HG03575 (cell line): ENCODE measurements around the gene INO80E.

Source experiments
- ATAC-seq: cut with Tn5 transposase; IDR thresholded peaks from one replicate; pipeline ENCODE4 v1.9.1; 2021; ENCODE audit not compliant: unreplicated experiment, insufficient number of reproducible peaks, low FRiP score; ENCODE audit errors: extremely low read depth

Gene INO80E

DNA sequence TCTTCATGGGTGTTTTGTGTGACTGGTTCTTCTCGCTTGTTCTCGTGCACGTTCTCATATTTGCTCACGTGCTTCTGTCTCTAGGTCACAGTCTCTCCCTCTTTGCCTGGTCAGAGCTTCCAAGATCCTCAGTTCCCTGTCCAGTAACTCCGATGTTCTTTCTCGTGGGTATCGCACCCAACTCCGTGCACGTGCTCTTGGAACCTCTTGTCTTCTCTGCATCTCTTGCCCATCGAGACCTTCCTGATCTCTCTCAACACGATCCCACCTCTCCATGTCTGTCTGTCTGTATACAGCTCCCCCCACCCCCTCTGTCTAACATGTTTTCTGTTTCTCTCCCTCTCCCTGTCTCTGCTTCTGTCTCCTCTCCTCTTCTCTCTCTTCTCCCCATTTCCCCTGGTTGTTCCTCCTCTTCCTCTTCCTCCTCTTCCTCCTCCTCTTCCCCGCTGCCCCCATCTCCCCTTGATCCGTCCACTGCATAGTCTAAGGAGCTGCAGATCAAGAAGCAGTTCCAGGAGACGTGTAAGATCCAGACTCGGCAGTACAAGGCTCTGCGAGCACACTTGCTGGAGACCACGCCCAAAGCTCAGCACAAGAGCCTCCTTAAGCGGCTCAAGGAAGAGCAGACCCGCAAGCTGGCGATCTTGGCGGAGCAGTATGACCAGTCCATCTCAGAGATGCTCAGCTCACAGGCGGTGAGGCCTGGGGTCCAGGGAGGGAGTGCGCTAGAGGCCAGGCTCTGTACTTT, 6.8 kb upstream of the INO80E start:
- ATAC-seq: no peak

GRCh38 chr16:29990034-29990433, 6.0 kb upstream of the INO80E start:
- no peak for ATAC-seq

DNA sequence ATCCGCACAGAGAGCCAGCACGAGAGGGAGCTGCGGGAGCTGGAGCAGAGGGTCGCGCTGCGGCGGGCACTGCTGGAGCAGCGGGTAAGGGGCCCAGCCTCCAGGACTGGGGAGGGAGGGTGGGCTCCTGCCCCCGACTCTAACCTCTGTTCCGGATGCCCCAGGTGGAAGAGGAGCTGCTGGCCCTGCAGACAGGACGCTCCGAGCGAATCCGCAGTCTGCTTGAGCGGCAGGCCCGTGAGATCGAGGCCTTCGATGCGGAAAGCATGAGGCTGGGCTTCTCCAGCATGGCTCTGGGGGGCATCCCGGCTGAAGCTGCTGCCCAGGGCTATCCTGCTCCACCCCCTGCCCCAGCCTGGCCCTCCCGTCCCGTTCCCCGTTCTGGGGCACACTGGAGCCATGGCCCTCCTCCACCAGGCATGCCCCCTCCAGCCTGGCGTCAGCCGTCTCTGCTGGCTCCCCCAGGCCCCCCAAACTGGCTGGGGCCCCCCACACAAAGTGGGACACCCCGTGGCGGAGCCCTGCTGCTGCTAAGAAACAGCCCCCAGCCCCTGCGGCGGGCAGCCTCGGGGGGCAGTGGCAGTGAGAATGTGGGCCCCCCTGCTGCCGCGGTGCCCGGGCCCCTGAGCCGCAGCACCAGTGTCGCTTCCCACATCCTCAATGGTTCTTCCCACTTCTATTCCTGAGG, 5.0 kb upstream of the INO80E start:
- ATAC-seq: no peak

DNA sequence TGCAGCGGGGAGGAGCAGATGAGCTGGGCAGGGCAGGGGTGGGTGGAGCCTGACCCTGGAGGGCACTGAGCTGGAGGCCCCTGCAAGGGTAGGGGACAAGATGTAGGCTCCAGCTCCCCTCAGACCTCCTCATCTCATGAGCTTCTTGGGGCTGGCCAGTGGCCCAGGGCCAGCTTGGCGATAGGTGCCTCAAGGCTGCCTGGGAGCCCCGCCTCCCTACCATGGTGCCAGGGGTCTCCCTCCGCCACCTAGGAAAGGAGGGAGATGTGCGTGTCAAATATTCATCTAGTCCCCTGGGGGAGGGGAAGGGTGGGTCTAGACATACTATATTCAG, 4.5 kb upstream of the INO80E start:
- no peak for ATAC-seq

DNA sequence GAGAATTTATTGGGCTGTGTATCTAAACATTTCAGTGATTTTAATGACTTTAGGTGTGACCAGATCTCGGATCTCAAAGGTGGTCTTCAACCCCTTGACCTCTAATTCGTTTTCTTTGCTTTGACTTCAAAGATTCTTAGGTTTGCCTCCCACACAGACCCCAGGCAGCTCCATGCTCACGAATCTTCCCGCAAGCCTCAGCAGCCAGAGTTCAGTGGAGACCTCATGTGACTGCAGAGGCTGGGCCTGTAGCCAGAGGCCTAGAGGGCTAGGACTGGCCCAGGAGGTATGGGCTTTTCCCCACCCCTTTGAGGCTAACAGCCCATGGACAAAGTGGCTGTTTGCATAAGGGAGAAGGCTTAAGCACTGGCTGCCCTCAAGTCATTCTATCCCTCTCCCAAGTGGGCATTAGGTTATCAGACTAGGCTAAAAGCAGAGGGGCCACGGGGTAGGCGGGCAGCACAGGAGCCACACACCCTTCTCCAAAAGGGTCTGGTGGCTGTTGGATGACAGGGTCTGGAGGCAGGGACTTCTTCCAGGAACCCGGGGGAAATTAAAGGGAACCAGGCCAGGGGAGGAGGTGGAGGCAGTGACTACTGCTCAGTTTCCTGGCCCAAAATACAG, 3.6 kb upstream of the INO80E start:
- ATAC-seq: no peak

DNA sequence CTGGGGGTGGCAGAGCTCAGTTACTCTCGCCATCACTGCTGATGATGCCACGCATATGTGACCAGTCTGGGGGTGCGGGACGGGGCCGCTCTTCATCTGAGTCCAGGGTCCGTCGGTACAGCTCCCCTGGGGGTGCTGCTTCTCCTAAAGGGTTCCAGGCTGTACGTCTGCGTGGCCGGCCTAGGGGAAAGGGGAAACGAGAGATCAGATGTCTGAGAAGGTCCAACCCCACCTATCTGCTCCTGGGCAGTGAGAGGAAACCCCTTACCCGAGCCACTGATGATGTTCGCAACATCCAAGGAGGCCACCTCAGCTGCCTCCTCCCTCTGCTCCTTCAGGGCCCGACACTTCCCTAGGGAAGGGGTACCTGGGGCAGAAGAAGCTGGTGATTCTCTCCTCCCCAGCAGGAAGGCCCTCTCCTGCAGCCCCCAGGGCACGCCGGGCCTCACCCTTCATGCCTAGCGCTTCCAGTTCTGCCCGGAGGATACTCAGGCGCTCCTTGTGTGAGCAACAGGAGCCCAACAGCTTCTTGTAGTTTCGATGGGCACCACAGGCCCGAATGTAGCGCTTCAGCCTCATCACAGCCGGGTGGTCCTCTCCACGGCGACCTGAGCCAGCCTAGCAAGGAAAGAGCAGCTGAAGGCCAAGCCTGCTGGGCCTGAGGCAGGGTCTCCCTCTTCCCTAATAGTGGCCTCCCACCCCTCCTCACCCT, 2.7 kb upstream of the INO80E start:
- no peak for ATAC-seq

DNA sequence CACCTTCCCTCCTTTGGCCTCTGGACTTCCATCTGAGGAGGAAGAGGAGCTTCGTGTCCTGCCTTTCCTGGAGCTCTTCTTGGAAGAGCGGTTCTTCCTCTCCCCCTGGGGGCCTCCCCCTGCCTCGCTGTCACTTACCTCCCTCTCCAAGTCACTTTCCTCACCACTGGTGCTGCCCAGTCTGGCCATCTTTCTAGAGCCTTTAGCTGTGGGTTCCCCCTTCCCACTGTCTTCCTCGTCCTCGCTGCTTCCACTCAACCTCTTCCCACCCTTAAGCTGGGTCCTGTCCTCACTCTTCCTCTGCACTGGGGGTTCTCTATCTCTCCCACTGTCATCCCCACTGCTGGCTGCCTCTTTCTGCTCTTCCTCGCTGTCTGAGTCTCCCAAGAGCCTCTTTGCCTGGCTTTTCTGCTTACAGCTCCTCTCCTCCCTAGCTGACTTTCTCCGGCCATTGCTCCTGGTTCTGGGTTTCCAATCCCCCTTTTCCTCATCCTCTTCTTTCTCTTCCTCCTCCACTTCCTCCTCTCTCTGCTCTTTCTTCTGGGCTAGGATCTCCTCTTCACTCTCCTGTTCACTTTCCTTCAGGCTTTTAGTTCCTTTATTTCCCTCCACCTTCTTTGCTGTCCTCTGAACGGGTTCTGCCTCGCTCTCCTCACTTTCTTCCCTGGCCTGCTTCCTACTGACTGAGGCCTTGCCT, 2.0 kb upstream of the INO80E start:
- ATAC-seq: no peak

- no peak for ATAC-seq
Observed at GRCh38 chr16:29994600-29995323, 1.3 kb upstream of the INO80E start.

DNA sequence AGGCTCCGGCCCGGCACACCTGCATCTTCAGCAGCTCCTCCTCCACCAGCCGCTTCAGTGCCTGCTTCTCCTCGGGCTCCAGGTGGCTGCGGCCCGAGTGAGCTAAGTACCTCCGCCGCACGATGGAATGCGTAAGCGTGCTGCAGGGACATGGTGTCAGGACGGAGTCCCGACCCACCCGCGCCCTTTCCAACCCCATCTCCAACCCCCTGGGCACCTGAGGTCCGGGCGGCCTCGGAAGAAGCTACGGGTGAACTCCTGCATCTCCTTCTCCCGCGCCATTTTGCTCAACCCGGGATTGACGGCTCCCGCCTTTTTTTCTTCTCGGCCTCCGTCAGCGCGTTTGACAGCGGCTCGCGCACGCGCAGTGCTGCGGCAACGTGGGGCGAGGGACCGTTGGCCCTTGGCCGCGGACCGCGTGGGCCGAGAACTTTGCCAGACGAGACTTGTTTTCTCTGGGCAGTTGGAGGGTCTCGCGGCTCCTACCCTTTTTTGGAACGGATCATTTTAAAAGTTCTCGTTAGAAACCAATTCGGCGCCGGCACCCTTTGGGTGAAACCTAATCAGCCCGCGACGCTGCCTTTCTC, 624 bp upstream of the INO80E start, which contains the start of gene HIRIP3:
HIRIP3 (minus strand) TSS at position 294 of the 587 bp plus-strand sequence; CDS start at position 282, 12 bp downstream.
- ATAC-seq: no peak

- no peak for ATAC-seq
Observed at GRCh38 chr16:29996766-29997250, 767 bp downstream of the INO80E start.

DNA sequence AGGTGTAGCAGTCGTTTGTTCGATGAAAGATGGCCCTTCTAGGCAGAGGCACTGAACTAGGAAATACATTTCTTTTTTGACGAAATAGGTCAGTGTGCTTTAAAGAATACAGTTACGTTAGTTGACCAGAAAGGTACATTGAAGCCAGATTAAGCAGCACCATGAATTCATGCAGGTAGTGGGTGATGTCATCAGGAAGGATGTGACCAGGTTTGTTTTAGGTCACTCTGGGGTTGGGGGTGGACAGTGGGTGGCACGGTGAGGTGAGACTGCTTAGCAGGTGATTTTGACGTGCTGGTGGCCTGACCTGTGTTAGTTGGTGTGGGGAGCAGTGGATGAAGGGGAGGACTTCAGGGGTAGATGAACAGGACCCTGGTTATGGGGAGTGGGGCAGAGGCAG, 3.6 kb downstream of the INO80E start:
- no peak for ATAC-seq

DNA sequence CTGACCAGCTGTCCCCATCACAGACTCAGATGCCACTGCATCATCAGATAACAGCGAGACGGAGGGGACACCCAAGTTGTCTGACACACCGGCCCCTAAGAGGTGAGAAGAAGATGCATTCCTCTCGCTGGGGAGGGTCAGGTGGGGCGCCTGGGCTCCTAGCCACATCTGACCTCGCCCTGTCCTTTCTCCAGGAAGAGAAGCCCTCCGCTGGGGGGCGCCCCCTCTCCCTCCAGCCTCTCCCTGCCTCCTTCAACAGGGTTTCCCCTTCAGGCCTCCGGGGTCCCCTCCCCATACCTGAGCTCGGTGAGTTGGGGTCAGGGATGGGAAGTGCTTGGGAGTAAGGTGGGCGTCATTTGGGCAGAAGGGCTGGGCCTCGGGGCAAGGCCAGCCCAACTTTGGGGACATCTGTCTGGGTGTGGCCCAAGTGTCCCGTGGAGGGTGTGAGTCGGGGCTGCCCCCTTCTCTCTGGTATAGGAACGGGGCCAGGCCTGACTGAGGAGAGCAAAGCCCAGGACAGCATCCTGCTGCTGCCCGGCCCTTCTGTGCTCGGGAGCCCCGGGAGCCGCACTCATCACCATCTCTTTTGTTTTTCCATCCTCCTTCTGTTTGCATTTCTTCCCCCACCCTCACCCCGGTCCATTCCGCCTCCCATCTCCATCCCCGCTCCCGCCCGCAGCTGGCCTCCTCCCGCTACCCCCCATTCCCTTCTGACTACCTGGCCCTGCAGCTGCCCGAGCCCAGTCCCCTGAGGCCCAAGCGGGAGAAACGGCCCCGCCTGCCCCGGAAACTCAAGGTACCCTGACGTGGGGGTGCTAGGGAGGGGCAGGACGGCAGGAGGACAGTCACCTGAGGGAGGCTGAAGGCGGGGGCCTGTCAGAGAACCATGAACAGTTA, 4.9 kb downstream of the INO80E start:
- ATAC-seq: no peak

DNA sequence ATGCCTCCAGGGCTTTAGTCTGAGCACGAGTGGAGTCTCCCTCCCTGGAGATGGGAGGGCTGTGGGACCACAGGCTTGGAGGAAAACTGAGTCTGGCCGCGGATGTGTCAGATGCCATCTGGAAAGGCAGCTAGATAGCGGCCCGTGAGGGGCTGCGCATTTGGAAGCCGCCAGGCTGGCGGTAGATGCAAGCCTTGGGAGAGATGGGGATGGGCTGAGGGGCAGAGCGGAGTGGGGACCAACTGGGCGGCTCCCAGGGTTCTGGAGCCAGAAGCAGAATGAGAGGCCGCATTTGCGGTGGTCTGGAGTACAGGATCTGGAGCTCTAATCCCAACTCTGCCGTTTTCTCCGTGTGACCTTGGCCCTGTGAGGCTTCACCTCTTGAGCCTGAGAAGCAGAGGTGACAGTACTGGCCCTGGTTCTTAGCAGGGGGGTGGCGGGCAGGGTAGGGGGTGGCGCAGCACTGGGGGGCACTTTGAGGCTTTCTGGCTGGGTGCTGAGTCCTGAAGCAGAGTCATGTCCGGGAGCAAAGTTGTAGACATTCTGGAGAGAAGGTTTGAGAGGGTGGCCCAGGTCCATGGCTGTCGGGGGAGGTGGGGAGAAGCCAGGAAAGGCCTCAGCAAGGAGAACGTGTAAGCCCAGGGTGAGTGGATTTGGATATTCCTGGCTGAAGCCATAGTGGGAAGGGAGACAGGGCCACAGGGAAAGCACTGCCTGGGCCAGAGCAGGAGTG, 6.7 kb downstream of the INO80E start:
- ATAC-seq: no peak

DNA sequence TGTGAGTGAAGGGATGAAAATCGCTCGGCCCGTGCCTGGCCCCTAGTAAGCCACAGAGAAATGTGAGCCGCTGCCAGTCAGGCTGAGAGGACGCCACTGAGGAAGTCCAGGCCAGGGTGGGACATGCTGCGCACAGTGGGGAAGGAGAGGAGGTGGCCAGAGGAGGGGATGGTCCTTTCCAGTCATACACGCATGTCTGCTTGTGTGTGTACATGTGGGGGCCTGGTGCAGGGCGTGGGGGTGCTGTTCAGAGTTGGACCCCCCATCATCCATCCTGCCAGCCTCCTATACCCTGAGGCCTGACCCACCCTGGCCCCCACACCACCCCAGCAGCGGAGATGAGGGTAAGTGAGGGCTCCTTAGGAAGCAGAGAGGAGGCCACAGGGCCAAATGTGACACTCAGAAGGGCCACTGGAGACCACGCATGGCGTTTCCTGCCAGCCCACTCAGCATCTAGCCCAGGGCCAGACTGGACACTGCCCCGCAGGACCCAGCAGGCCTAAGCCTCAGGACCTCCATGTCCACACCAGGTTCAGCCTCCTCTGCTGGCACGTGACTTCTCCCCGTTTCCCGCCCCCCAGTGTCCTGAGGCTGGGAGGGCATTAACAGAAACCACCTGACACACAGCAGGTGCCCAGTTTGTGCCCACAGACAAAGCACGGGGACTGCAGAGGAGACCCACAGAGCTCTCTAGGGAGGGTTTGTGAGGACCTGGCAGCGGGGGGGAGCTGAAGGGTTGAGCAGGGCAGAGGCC, 7.8 kb downstream of the INO80E start:
- no peak for ATAC-seq

DNA sequence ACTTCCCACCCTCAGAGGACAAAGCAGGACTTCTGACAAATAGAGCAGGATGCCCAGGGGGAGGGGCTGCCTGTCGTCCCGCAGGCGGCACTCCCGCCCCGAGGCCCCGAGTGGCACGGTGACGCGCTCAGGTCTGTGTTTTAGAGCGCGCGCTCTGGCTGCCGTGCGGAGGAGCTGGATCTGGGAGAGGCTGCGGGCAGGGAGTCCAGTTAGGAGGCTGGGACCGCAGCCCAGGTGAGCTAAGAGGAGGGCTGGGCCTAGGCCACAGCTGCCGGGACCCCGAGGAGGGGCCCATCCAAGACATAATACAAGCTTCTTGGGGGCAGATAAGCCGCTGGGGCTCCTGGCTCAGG, 8.4 kb downstream of the INO80E start:
- ATAC-seq: no peak

GRCh38 chr16:30004811-30005242, 8.8 kb downstream of the INO80E start:
- no peak for ATAC-seq
